Kidney (tissue), 14 donors: Measurements from ENCODE around the gene TSC22D3. TPM values are rescaled to one million over a fixed set of nuclear protein-coding genes. Genes with fewer than 3 reads are reported as not detected.

ENCODE experiments used
- DNase-seq, 5 donors: peaks; one replicate each; pipeline ENCODE4 v3.0.0-alpha.2; 2013 to 2020
- FAIRE-seq: peaks from 2 replicates; lab custom pipeline; 2012; peaks lifted over from hg19 to GRCh38; lab: Jason Lieb, UNC
- H3K27ac ChIP-seq, 2 donors: one replicate each; pipeline ENCODE4 v1.7.0; 2013; ENCODE audit warnings: low read depth in 2 of 2, low read length in 2 of 2, inconsistent platforms in 1 of 2
- H3K27me3 ChIP-seq: one replicate; pipeline ENCODE4 v1.7.1; 2013; ENCODE audit warnings: low read length, inconsistent platforms; ENCODE audit not compliant: control insufficient read depth, insufficient read depth
- H3K36me3 ChIP-seq, 3 donors: one replicate each; pipeline versions ENCODE4 v1.7.0 to v1.7.1; 2013; ENCODE audit warnings: low read length in 3 of 3, control low read depth in 1 of 3, inconsistent platforms in 1 of 3; ENCODE audit not compliant: insufficient read depth in 3 of 3, control insufficient read depth in 2 of 3
- H3K4me1 ChIP-seq, 3 donors: one replicate each; pipeline versions ENCODE4 v1.7.0 to v1.7.1; 2013; ENCODE audit warnings: low read length in 3 of 3, inconsistent platforms in 1 of 3, low read depth in 1 of 3; ENCODE audit not compliant: control insufficient read depth in 2 of 3, insufficient read depth in 2 of 3
- H3K4me3 ChIP-seq, 3 donors: one replicate each; pipeline versions ENCODE4 v1.7.0 to v1.8.1; 2013; ENCODE audit warnings: low read length in 3 of 3, control low read depth in 1 of 3, inconsistent platforms in 1 of 3
- H3K9ac ChIP-seq, 3 donors: one replicate each; pipeline versions ENCODE4 v1.7.0 to v1.7.1; 2013; ENCODE audit warnings: low read length in 3 of 3, control low read depth in 1 of 3, inconsistent platforms in 1 of 3
- H3K9me3 ChIP-seq, 3 donors: one replicate each; pipeline versions ENCODE4 v1.7.0 to v1.7.1; 2013; ENCODE audit warnings: low read length in 3 of 3, control low read depth in 1 of 3, inconsistent platforms in 1 of 3; ENCODE audit not compliant: control insufficient read depth in 2 of 3, insufficient read depth in 1 of 3
- CTCF ChIP-seq: IDR thresholded peaks from 3 replicates; pipeline ENCODE4 v1.5.1; 2012; ENCODE audit warnings: mild to moderate bottlenecking, moderate library complexity, borderline replicate concordance; ENCODE audit not compliant: insufficient read depth; ENCODE audit errors: extremely low read depth
- intact Hi-C: fragments of 100-400 bp; cut with DNase I; formaldehyde crosslinking; loops from one replicate; pipeline ENCODE4 v1.11.1; 2022
- polyA plus RNA-seq: library from polyadenylated mRNA; stranded (reverse); fragments of 350-450 nt; fragmentation: Illumina TruSeq; extraction: RNeasy Lipid Tissue Mini Kit (QIAGEN cat#74804); gene quantifications from one replicate; pipeline ENCODE4 v1.2.3, GENCODE V29; 2014; ENCODE audit warnings: low read depth, low replicate concordance; ENCODE audit not compliant: insufficient read depth
- total RNA-seq: library from RNA; stranded (reverse); fragmentation: NEBNext Ultra II Directional; extraction: Animal tissue kit (Norgen Biotek cat#: 25700); gene quantifications from one replicate; pipeline ENCODE4 v1.2.1, GENCODE V29; 2021
- donor health status: control.
- donor health status: control.
- donor health status: control.
- donor health status: control.
- donor health status: control.
- donor health status: DM: yes; HTN: yes; CAD: no.
- donor health status: Normal renal cell carcinoma (clear cell type).

Gene TSC22D3
- total and polyA plus RNA-seq, 2 donors from 2014 or later: 160 to 320 TPM

GRCh38 chrX:107710617-107711391, 64.8 kb downstream of the TSC22D3 start:
- Histone ChIP-seq H3K4me1 (peaks cover 0 to 12% (median 0%) of the 10 kb centered on the region in 3 donors), H3K9ac (peak overlapping the region in 1 of 3 donors; percentile 40), H3K27me3 (no peaks in the 10 kb centered on the region), H3K27ac (peak overlapping the region; percentile 60 to 74), H3K36me3 (peaks cover 0 to 19% (median 12%) of the 10 kb centered on the region in 3 donors), H3K9me3 (no peaks in the 10 kb centered on the region), H3K4me3 (no peak overlapping the region)
- intact Hi-C loops: no loop called here
- peak; percentile 94 for FAIRE-seq
- TF ChIP-seq CTCF: no peak
- DNase-seq: peak in 3 of 5 donors; percentile 30 to 86 (median 73)

GRCh38 chrX:107709266-107709806, 66.3 kb downstream of the TSC22D3 start:
- peaks cover 0 to 11% (median 3%) of the 10 kb centered on the region in 3 donors for H3K4me1 ChIP-seq
- no peak overlapping the region for H3K27ac ChIP-seq
- no peaks in the 10 kb centered on the region for H3K27me3 ChIP-seq
- peaks cover 0 to 4% (median 4%) of the 10 kb centered on the region in 3 donors for H3K36me3 ChIP-seq
- H3K4me3 ChIP-seq: no peak overlapping the region
- FAIRE-seq (no peak), DNase-seq (no peak)
- TF ChIP-seq CTCF: no peak
- H3K9ac ChIP-seq: no peak overlapping the region
- no peaks in the 10 kb centered on the region for H3K9me3 ChIP-seq
- intact Hi-C loops: no loop called here

- Histone ChIP-seq H3K4me3 (no peak overlapping the region), H3K9ac (no peak overlapping the region), H3K27ac (no peak overlapping the region), H3K4me1 (peaks cover 0 to 11% (median 8%) of the 10 kb centered on the region in 3 donors), H3K9me3 (no peaks in the 10 kb centered on the region), H3K36me3 (peaks cover 0 to 3% (median 0%) of the 10 kb centered on the region in 3 donors), H3K27me3 (no peaks in the 10 kb centered on the region)
- TF ChIP-seq CTCF: no peak
- peak in 1 of 5 donors; percentile 15 for DNase-seq
- intact Hi-C loops: no loop called here
- FAIRE-seq: no peak
Observed at GRCh38 chrX:107708762-107709161, 66.8 kb downstream of the TSC22D3 start.
